GM12801 (cell line): Measurements from ENCODE around the gene MAPKAPK3.

ENCODE experiments used
- TF ChIP-seq, protein P1 (sequence below): IDR thresholded peaks from one replicate; pipeline ENCODE4 v1.5.1; 2011; ENCODE audit warnings: control low read depth; ENCODE audit not compliant: insufficient read length; ENCODE audit errors: extremely low read depth

MAPKAPK3 gene

DNA sequence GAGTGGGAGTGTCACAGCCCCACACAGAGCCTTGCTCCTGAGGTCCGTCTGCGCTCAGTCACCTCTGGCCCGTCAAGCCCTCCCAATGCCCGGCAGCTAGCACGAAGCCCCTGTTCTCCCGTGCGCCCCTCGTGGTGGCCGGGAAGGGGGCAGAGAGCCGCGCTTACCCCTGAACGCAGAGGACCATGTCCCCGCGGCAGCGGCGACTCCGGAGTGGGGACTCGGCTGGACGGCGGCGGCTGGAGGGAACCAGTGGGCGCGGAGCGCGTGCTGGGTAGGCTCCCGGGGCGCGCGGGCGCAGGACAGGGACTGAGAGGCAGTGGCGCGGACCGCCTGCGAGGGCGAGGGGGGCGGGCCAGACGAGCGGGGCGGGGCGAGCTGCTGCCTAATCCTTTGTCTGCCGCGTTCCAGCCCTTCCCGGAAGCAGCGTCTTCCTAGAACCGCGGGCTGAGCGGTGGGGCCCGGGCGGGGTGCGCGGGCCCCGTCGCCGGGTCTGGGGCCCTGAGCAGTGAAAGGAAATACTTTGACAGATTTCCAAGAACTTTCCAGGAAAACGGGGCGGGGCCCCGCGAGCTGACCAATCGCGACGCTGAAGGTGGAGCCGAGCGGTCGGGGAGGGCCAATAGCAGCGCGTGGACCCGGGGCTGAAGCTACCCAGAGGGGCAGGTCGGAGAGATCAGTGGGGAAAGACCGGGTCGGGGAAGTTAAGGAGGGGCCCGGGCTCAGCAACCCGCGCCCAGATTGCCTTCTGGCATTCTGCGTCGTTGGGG lies 5.3 kb upstream of the MAPKAPK3 start, which contains the start of gene CISH:
Gene CISH (minus strand): TSS at position 311 of the 770 bp plus-strand sequence. CDS start 124 bp downstream, at position 187.
- TF ChIP-seq, protein P1, sequence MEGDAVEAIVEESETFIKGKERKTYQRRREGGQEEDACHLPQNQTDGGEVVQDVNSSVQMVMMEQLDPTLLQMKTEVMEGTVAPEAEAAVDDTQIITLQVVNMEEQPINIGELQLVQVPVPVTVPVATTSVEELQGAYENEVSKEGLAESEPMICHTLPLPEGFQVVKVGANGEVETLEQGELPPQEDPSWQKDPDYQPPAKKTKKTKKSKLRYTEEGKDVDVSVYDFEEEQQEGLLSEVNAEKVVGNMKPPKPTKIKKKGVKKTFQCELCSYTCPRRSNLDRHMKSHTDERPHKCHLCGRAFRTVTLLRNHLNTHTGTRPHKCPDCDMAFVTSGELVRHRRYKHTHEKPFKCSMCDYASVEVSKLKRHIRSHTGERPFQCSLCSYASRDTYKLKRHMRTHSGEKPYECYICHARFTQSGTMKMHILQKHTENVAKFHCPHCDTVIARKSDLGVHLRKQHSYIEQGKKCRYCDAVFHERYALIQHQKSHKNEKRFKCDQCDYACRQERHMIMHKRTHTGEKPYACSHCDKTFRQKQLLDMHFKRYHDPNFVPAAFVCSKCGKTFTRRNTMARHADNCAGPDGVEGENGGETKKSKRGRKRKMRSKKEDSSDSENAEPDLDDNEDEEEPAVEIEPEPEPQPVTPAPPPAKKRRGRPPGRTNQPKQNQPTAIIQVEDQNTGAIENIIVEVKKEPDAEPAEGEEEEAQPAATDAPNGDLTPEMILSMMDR, result no peak

DNA sequence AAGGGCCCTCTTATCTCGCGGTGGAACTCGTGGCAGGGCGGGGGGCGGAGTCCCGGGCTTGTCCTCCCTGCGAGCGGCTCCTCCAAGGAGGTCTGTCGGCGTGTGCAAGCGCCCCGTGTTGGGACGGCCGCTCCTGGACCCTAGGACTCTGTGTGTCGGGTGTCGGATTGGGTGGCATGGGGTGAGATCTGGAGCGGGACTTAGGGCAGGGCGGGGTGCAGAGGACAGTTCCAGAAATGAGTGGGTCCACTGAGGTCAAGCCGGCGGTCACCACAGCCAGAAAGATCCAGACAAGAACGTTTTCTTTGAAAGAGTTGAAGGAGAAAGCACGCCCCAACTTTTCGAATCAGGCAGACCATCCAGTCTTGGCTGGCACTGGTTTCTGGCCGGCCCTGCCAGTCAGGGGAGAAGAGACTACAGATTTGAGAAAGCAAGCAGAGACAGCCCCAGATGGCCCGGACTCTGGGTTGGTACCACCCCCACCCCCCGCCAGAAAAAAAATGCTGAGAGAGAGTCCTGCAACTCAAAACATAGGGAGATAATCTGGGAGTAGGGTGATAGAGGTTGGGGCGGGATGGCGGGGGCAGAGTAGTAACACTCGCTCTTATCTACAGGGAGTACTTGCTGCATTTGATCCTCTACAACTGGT lies 4.6 kb upstream of the MAPKAPK3 start:
- TF ChIP-seq, protein P1, result no peak

DNA sequence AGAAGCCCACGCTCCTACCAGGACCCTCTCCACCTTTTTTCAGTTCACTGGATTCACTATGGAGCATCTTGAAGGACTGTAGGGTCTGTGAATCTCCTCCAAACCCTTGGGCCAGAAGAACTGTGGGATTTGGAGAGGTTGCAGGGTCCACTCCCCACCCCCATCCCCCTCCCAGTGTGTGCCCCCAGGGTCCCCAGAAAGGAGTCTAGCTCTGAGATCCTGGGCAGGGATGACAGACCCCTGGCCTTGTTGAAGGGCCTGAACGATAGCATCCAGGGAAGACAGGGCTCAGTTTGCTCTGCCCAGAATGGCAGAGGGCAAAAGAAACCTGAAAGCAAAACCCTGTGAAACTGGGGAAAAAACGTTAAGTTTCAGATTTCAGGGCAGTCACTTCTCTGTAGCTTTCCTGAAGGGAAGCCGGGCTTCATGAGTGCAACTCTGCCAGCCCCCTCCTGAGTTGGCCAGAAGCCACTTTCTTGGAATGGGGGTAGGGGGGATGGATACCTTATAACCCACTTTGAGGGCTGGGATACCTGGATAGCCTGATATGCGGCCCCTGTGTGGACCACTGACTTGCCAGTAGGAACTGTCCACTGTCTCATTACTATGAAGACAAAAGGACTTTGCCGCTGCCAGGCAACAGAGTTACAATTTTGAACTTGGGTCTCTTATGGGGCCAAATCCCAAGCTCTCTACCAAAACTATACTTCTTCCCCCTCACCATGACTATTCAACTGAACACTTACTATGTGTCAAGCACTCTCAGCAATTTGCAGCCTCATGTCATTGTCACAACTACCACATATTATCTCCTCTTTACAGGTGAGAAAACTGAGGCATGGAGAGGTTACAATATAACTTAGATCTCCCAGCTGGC lies 3.7 kb upstream of the MAPKAPK3 start:
- TF ChIP-seq, protein P1, result no peak

DNA sequence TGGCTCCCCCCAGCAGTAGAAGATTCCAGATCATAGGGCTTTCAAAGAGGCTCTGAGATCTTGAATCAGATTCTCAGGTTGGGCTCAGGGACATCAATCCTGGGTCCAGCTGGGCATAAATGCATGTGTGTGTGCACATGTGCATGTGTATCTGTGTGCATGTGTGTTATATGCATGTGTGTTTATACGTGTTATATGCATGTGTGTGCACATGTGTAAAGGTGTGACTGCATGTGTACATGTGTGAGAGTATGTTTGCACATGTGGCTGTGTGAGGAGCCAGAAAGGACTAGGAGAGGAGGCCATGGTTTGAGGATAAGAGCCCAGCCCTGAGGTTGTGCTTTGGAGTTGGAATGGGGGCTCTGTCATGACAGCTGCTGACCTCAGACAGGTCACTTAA lies 1.8 kb upstream of the MAPKAPK3 start:
- TF ChIP-seq, protein P1, result no peak

DNA sequence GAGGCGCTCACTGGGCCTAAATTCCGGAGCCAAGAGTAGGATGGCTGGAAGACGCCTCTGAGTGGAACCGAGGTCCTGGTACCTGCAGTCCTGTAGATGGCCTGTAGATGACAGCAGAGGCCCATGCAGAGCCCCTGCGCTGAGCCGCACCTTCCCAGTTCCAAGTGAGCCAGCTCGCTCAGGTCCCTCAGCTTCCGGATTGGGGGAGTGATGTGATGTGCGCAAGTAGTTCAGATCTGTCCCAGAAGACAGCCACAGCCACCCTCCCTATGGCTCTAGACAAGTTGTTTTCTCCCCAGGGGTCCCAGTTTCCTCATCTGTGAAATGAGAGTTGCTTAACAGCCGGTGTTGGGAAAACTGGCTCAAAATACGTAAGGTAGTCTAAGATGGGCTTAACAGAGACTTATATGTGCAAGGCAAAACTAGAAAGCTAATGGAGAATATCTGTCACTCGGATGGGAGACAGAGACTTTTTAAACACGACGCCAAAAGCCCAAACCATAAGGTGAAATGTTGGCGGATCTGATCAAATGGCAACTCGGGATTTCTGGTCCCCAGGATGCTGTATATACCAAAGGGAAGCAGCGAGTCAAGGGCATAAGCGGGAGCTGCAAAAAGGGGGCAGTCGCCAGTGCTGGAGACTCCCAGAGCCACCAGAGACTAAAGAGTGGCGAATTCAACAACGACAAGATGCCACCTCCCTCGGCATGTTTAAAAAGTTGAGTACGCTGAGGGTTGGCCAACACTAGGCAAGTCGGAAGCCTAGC lies 765 bp upstream of the MAPKAPK3 start:
- TF ChIP-seq, protein P1, result peak; percentile 100

DNA sequence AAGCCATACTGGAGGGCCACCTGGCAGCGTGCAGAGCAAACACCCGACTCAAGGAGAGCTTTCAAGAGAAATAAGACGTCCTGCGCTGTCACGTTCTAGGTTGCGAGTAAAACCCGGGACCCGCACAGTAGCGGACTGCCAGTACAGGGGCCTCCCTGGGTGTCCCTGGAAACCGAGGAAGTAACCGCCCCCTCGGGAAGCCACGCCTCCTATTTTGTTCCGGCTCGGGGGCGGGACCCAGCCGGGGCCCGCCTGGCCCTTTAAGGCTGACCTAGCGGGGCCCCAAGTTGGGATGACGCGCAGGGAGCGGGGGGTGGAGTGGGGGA lies 218 bp upstream of the MAPKAPK3 start:
- TF ChIP-seq, protein P1, result no peak
